Transverse colon (tissue), 3 donors: ENCODE data around the gene OR7G1.

Source experiments
- POLR2A ChIP-seq: fragments of 450-650 bp; IDR thresholded peaks from one replicate; pipeline ENCODE4 v1.6.1; 2016; ENCODE audit warnings: antibody characterized with exemption, mild to moderate bottlenecking, moderate library complexity
- TF ChIP-seq, protein P1 (sequence below), 5 experiments: fragments of 200-600 bp in 3 of 5; fragments of 450-650 bp in 2 of 5; sonication (generic) in 3 of 5; IDR thresholded peaks; 1 replicate in 2 of 5; 2 replicates in 3 of 5; pipeline ENCODE4 v1.5.1; 2016 to 2017; ENCODE audit warnings: antibody characterized with exemption in 5 of 5, inconsistent platforms in 3 of 5, mild to moderate bottlenecking in 2 of 5, moderate library complexity in 1 of 5

DNA sequence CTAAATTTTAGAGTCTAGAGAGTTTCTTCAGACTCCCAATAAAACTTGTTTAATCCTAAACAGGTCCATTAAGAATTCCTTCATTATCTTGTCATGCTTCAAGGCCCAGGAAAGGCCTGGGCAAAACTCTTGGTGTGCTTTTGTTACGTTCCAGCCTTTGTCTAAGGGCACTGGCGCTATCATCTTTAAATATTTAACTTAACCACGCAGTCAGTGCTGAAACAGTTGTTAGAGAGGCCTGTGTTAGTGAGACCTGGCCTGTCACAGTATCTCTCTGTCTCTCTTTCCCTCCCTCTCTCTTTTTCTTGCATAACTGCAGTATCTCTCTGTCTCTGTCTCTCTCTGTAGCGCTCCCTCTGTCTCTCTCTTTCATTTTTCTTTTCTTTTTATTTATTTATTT lies 36.9 kb downstream of the OR7G1 start:
- TF ChIP-seq, protein P1, sequence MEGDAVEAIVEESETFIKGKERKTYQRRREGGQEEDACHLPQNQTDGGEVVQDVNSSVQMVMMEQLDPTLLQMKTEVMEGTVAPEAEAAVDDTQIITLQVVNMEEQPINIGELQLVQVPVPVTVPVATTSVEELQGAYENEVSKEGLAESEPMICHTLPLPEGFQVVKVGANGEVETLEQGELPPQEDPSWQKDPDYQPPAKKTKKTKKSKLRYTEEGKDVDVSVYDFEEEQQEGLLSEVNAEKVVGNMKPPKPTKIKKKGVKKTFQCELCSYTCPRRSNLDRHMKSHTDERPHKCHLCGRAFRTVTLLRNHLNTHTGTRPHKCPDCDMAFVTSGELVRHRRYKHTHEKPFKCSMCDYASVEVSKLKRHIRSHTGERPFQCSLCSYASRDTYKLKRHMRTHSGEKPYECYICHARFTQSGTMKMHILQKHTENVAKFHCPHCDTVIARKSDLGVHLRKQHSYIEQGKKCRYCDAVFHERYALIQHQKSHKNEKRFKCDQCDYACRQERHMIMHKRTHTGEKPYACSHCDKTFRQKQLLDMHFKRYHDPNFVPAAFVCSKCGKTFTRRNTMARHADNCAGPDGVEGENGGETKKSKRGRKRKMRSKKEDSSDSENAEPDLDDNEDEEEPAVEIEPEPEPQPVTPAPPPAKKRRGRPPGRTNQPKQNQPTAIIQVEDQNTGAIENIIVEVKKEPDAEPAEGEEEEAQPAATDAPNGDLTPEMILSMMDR (IDR thresholded peaks at IDR 0.05) = no peak
- TF ChIP-seq POLR2A = no peak
